Testis (tissue), 3 donors: ENCODE results near the gene CBX8. TPM values are rescaled to one million over a fixed set of nuclear protein-coding genes. Genes with fewer than 3 reads are reported as not detected.
A peak's percentile ranks its signal among the peaks of the same experiment; 100 is the strongest.

ENCODE experiments used
- DNase-seq: peaks from one replicate; pipeline ENCODE4 v3.0.0-alpha.2; 2019
- H3K27ac ChIP-seq, 2 donors: fragments of 200-600 bp; sonication (generic); one replicate each; pipeline ENCODE4 v1.5.1; 2019
- H3K27me3 ChIP-seq: fragments of 200-600 bp; sonication (generic); one replicate; pipeline ENCODE4 v1.5.1; 2019
- H3K36me3 ChIP-seq: fragments of 200-600 bp; sonication (generic); one replicate; pipeline ENCODE4 v1.5.1; 2017; ENCODE audit warnings: low read depth; ENCODE audit errors: missing control alignments
- H3K4me1 ChIP-seq: fragments of 200-600 bp; sonication (generic); one replicate; pipeline ENCODE4 v1.5.1; 2019
- H3K4me3 ChIP-seq, 2 donors: fragments of 200-600 bp; sonication (generic); one replicate each; pipeline ENCODE4 v1.5.1; 2017 to 2019
- H3K9me3 ChIP-seq: fragments of 200-600 bp; sonication (generic); one replicate; pipeline ENCODE4 v1.5.1; 2017
- POLR2A ChIP-seq: fragments of 450-650 bp; IDR thresholded peaks from one replicate; pipeline ENCODE4 v1.6.1; 2017; ENCODE audit warnings: antibody characterized with exemption, mild to moderate bottlenecking, moderate library complexity
- WGBS, 2 donors: methylation state at CpG; one replicate each; pipeline ENCODE4 v1.1.5; 2018; 5-methylcytosine and 5-hydroxymethylcytosine counted together
- intact Hi-C: fragments of 100-400 bp; cut with DNase I; formaldehyde crosslinking; loops from one replicate; pipeline ENCODE4 v1.15.1; 2023; ENCODE audit warnings: low total_unique reads
- polyA plus RNA-seq: library from polyadenylated mRNA; stranded (reverse); fragments of 350-450 nt; fragmentation: Illumina TruSeq; extraction: RNeasy Lipid Tissue Mini Kit (QIAGEN cat#74804); gene quantifications from one replicate; pipeline ENCODE4 v1.2.3, GENCODE V29; 2014; ENCODE audit warnings: low read depth, low replicate concordance; ENCODE audit not compliant: insufficient read depth
- total RNA-seq, 2 donors: library from RNA; depleted of rRNA; stranded (reverse); fragments of >200 nt; gene quantifications; one replicate each; pipeline ENCODE4 v1.2.3, GENCODE V29; 2016
- TF ChIP-seq, protein P1 (sequence below), 3 experiments: fragments of 450-650 bp in 2 of 3; fragments of 200-600 bp in 1 of 3; sonication (generic) in 1 of 3; IDR thresholded peaks; one replicate each; pipeline ENCODE4 v1.5.1; 2016 to 2019; ENCODE audit warnings: antibody characterized with exemption in 3 of 3, mild to moderate bottlenecking in 2 of 3, moderate library complexity in 1 of 3

Gene CBX8
- total and polyA plus RNA-seq, 3 donors from 2014 or later: 13.8 to 22.4 (median 13.9) TPM

GRCh38 chr17:79746889-79747507 is 49.9 kb downstream of the CBX8 start:
- no peaks in the 10 kb centered on the region for H3K36me3 ChIP-seq
- no peak overlapping the region for H3K27ac ChIP-seq
- intact Hi-C loops: no loop called here
- no peaks in the 10 kb centered on the region for H3K27me3 ChIP-seq
- no peak for DNase-seq
- WGBS, 2 donors: 16 to 40% methylated on average over 11 to 22 of the region's 22 CpGs
- H3K9me3 ChIP-seq: no peaks in the 10 kb centered on the region
- TF ChIP-seq POLR2A: no peak
- TF ChIP-seq, protein P1, sequence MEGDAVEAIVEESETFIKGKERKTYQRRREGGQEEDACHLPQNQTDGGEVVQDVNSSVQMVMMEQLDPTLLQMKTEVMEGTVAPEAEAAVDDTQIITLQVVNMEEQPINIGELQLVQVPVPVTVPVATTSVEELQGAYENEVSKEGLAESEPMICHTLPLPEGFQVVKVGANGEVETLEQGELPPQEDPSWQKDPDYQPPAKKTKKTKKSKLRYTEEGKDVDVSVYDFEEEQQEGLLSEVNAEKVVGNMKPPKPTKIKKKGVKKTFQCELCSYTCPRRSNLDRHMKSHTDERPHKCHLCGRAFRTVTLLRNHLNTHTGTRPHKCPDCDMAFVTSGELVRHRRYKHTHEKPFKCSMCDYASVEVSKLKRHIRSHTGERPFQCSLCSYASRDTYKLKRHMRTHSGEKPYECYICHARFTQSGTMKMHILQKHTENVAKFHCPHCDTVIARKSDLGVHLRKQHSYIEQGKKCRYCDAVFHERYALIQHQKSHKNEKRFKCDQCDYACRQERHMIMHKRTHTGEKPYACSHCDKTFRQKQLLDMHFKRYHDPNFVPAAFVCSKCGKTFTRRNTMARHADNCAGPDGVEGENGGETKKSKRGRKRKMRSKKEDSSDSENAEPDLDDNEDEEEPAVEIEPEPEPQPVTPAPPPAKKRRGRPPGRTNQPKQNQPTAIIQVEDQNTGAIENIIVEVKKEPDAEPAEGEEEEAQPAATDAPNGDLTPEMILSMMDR (IDR thresholded peaks at IDR 0.05): no peak
- no peaks in the 10 kb centered on the region for H3K4me1 ChIP-seq
- peak overlapping the region in 1 of 2 donors; percentile 26 for H3K4me3 ChIP-seq

DNA sequence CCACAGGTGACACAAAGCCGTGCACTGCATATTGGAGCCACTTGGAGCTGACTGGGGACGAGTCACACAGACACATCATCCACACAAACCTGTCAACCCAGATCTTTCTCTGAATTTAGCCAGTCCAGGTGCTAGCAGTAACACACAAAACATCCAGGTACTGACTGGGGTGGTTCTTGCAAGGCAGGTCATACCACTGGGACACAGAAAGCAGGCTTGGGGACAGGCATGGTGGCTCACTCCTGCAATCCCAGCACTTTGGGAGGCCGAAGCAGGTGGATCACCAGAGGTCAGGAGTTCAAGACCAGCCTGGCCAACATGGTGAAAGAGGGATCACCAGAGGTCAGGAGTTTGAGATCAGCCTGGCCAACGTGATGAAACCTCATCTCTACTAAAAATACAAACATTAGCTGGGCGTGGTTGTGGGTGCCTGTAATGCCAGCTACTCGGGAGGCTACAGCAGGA is 51.2 kb downstream of the CBX8 start:
- intact Hi-C loops: no loop called here
- no peak overlapping the region for H3K27ac ChIP-seq
- H3K9me3 ChIP-seq: no peaks in the 10 kb centered on the region
- DNase-seq: no peak
- no peak overlapping the region for H3K4me3 ChIP-seq
- WGBS, 2 donors: 59 to 65% methylated on average over 5 to 6 of the region's 6 CpGs
- TF ChIP-seq POLR2A: no peak
- TF ChIP-seq, protein P1 (IDR thresholded peaks at IDR 0.05): no peak
- no peaks in the 10 kb centered on the region for H3K27me3 ChIP-seq
- peaks cover 3% of the 10 kb centered on the region for H3K4me1 ChIP-seq
- H3K36me3 ChIP-seq: no peaks in the 10 kb centered on the region

- Histone ChIP-seq H3K36me3 (no peaks in the 10 kb centered on the region), H3K4me1 (peaks cover 3% of the 10 kb centered on the region), H3K27ac (no peak overlapping the region), H3K9me3 (no peaks in the 10 kb centered on the region), H3K27me3 (no peaks in the 10 kb centered on the region), H3K4me3 (no peak overlapping the region)
- DNase-seq: no peak
- WGBS, 2 donors: 90 to 100% methylated on average over 5 of the region's 5 CpGs
- TF ChIP-seq, protein P1 (IDR thresholded peaks at IDR 0.05): no peak
- no peak for TF ChIP-seq POLR2A
- intact Hi-C loops: no loop called here
Measured at GRCh38 chr17:79743614-79744013, 53.3 kb downstream of the CBX8 start.

DNA sequence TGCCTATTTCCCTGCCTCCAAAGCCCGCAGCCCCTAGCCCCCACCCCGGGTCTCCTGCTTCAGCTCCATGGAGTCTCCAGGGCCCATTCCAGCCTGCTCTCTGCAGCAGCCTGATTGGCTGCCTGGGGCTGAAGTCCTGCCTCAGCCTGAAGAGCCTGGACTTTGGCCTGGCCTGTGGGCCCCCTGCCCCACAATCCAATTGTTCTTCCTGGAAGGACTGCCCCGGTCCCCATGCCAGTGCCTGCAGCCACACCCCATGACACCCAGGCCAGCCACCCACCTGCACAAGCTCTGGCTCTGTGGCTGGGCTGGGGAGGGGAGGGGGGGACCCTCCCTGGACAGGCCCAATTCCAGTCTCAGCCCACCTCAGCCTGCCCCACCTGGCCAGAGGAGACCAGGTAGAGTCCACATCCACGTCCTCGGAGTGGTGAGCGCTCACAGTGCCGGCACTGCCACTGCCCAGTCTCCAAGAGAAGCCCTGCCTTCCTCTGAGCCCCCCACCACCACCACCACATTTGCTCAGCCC is 53.9 kb downstream of the CBX8 start:
- peaks cover 3% of the 10 kb centered on the region for H3K4me1 ChIP-seq
- no peaks in the 10 kb centered on the region for H3K36me3 ChIP-seq
- TF ChIP-seq POLR2A: no peak
- TF ChIP-seq, protein P1 (IDR thresholded peaks at IDR 0.05): no peak
- H3K27ac ChIP-seq: no peak overlapping the region
- no peak for DNase-seq
- no peaks in the 10 kb centered on the region for H3K27me3 ChIP-seq
- WGBS, 2 donors: 66 to 93% methylated on average over 2 to 7 of the region's 7 CpGs
- intact Hi-C loops: no loop called here
- H3K4me3 ChIP-seq: no peak overlapping the region
- H3K9me3 ChIP-seq: no peaks in the 10 kb centered on the region

GRCh38 chr17:79742589-79742918 is 54.3 kb downstream of the CBX8 start:
- Histone ChIP-seq H3K27me3 (no peaks in the 10 kb centered on the region), H3K9me3 (no peaks in the 10 kb centered on the region), H3K4me1 (peaks cover 3% of the 10 kb centered on the region), H3K4me3 (no peak overlapping the region), H3K36me3 (no peaks in the 10 kb centered on the region), H3K27ac (no peak overlapping the region)
- no peak for DNase-seq
- TF ChIP-seq, protein P1 (IDR thresholded peaks at IDR 0.05): no peak
- no peak for TF ChIP-seq POLR2A
- WGBS, 2 donors: 67 to 82% methylated on average over 1 of the region's 1 CpG
- intact Hi-C loops: no loop called here
